ENCODE data around the gene SLC25A6. TPM values are rescaled to one million over a fixed set of nuclear protein-coding genes. Genes with fewer than 3 reads are reported as not detected.
A peak's percentile ranks its signal among the peaks of the same experiment; 100 is the strongest.

Gene SLC25A6
- total RNA-seq, 2 experiments from 2014 or later: 235 to 241 TPM

DNA sequence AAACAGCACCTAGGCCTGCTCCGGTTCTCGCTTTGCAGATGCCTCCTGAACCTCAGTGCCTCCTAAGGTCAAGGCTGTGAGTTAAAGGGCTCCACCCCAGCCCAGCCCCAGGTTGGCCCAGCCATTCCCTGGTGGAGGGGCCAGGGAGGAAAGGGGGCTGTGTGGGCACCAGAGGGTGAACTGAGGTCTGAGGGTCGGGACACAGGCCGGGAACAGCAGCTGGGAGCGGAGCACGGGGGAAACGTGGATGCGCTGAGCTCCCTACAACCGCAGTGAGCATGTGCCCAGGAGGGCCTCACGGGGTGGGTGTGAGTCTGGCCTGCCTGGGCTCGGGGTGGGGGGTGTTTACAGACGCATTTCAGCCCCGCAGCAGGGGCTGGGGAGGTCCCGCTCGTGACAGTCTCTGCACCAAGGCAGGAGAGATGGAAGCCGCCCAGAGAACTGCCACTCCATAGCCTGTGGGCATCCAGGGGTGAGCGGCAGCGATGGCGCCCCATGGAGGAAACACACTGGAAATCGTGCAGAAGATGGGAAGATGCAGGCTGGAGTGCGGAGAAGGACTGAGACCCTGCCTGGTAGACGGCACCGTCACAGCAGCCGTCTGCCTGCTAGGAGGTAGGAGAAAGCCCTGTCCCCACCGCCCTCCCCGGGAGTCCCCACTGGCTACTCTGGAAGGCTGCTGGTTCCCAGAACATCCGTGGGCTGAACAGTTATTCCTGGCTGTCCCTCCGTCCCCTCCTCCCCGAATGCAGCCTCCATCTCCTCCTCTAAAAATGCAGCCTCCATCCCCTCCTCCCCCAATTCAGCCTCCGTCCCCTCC lies 9.9 kb upstream of the SLC25A6 start:
- DNase-seq: peak; percentile 26

DNA sequence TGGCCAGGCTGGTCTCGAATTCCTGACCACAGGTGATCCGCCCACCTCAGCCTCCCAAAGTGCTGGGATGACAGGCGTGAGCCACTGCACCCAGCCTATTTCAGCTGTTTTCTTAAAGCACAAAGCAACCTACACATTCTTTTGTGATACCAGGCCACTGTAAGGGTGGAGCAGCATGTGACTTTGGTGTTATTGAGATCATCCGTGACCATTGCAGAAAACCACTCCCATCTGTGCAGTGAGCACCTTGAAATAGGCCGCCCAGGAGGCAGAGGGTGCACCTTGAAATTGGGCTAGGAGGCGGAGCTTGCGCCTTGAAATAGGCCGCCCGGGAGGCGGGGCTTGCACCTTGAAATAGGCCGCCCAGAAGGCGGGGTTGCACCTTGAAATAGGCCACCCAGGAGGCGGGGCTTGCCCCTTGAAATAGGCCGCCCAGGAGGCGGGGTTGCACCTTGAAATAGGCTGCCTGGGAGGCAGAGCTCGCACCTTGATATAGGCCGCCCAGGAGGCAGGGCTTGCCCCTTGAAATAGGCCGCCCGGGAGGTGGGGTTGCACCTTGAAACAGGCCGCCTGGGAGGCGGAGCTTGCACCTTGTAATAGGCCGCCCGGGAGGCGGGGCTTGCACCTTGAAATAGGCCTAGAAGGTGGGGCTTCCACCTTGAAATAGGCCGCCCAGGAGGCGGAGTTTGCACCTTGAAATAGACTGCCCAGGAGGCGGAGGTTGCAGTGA lies 9.0 kb upstream of the SLC25A6 start:
- POLR2A ChIA-PET: no interaction called here
- H3K27me3 Mint-ChIP-seq: no peaks in the 10 kb centered on the region

More for the DNA sequence above, 9.9 kb upstream of the SLC25A6 start:
- Mint-ChIP-seq H3K27ac (no peak overlapping the region), H3K4me1 (no peaks in the 10 kb centered on the region), H3K27me3 (no peaks in the 10 kb centered on the region), H3K4me3 (no peak overlapping the region), H3K9me3 (no peaks in the 10 kb centered on the region), H3K36me3 (peaks cover 4% of the 10 kb centered on the region)
- POLR2A ChIA-PET: no interaction called here
- ATAC-seq (ENCODE audit: low read depth): no peak

DNA sequence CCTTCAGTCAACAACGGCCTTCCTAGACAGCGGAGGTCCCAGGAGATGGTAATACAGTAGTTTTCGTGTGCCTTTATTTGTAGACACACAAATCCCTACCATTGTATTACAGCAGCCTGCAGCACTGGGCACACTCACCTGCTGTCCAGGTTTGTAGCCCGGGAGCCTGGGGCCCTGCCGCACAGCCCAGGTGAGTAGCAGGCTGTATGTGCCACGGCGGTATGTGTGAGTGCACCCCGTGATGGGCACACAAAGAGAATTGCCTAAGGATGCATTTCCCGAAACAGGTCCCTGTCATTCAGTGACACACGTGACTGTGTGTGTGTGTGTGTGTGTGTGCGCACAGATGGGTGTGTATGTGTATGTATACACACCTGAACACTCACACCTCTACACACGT lies 8.1 kb upstream of the SLC25A6 start:
- peaks cover 9% of the 10 kb centered on the region for H3K4me1 Mint-ChIP-seq
- H3K36me3 Mint-ChIP-seq: peaks cover 13% of the 10 kb centered on the region
- H3K4me3 Mint-ChIP-seq: no peak overlapping the region
- H3K27me3 Mint-ChIP-seq: no peaks in the 10 kb centered on the region
- peak; percentile 17 for DNase-seq
- no peak overlapping the region for H3K27ac Mint-ChIP-seq
- no peak for ATAC-seq (ENCODE audit: low read depth)
- POLR2A ChIA-PET: no interaction called here
- H3K9me3 Mint-ChIP-seq: no peaks in the 10 kb centered on the region

More for the DNA sequence above, 9.0 kb upstream of the SLC25A6 start:
- peak; percentile 21 for DNase-seq
- ATAC-seq (ENCODE audit: low read depth): no peak
- Mint-ChIP-seq H3K4me3 (no peak overlapping the region), H3K36me3 (peaks cover 6% of the 10 kb centered on the region), H3K9me3 (no peaks in the 10 kb centered on the region), H3K27ac (no peak overlapping the region), H3K4me1 (peaks cover 2% of the 10 kb centered on the region)

DNA sequence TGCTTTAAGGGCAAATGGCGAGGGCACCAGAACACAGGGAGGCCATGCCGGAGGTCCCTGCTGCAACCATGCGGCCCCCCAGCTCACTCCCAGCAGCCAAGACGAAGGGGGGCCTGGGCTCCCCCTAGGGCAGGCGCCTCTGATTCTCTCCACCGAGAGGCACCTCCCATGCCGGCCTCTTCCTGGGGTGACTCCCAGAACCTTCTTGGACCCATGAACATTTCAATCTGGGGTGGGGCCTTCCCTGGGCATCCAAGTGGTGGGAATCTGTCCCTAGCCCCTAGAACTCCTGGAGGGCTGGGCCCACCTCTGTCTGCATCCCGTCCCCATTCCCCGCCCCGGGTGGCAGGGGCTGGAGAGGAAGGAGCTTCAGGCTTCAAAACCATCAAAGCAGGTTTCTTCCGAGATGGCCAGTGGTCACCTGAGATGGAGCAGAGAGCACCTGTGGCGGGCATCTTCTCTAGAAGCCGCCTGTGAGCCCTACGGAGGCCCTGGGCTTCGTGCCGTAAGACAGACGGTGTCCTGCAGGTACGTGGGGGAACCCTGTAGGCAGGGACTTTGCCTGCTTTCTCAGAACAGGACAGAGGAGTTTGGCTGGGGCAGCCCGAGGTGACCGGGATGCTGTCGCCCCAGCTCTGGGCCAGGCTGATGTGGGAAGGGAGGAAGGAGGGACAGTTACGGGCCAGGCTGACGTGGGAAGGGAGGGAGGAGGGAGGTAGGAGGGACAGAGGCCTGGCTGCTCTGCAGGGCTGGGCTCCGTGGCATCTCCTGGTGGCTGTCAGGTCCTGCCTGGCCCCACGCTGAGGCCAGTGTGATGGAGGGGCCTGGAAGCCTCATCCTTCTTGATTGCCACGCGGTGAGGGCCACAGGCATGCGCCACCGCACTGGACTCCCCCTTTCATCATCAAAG lies 6.8 kb upstream of the SLC25A6 start:
- H3K9me3 Mint-ChIP-seq: no peaks in the 10 kb centered on the region
- H3K4me1 Mint-ChIP-seq: peaks cover 15% of the 10 kb centered on the region
- DNase-seq (peak; percentile 24), ATAC-seq (ENCODE audit: low read depth) (no peak)
- peak overlapping the region; percentile 56 for H3K27ac Mint-ChIP-seq
- POLR2A ChIA-PET: no interaction called here
- peaks cover 16% of the 10 kb centered on the region for H3K36me3 Mint-ChIP-seq
- no peaks in the 10 kb centered on the region for H3K27me3 Mint-ChIP-seq
- H3K4me3 Mint-ChIP-seq: no peak overlapping the region

GRCh38 chrX:1397441-1398270 lies 5.7 kb upstream of the SLC25A6 start:
- peaks cover 20% of the 10 kb centered on the region for H3K4me1 Mint-ChIP-seq
- H3K4me3 Mint-ChIP-seq: no peak overlapping the region
- no peaks in the 10 kb centered on the region for H3K9me3 Mint-ChIP-seq
- DNase-seq (peak; percentile 19), ATAC-seq (ENCODE audit: low read depth) (no peak)
- no peaks in the 10 kb centered on the region for H3K27me3 Mint-ChIP-seq
- H3K27ac Mint-ChIP-seq: no peak overlapping the region
- peaks cover 18% of the 10 kb centered on the region for H3K36me3 Mint-ChIP-seq
- POLR2A ChIA-PET: no interaction called here

DNA sequence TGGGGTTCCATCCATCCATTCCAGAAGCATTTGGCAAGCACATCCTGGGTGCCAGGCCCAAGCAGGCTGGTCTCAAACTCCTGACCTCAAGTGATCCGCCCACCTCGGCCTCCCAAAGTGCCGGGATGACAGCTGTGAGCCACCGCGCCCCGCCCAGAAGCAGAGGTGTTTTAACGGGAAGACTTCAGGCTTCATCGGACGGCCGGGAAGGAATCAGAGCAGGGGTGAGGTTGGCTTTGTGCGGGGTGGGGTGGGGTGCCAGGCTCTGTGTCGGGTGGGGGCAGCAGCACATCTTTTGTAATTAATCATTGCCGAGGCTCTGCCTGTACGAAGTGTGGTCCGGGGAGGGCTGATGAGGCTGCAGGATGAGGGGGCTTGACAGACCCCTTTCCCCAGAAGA lies 5.1 kb upstream of the SLC25A6 start:
- Mint-ChIP-seq H3K27me3 (no peaks in the 10 kb centered on the region), H3K9me3 (no peaks in the 10 kb centered on the region), H3K36me3 (peaks cover 18% of the 10 kb centered on the region), H3K4me3 (no peak overlapping the region), H3K4me1 (peaks cover 20% of the 10 kb centered on the region), H3K27ac (no peak overlapping the region)
- DNase-seq (peak; percentile 22), ATAC-seq (ENCODE audit: low read depth) (no peak)
- POLR2A ChIA-PET: no interaction called here

DNA sequence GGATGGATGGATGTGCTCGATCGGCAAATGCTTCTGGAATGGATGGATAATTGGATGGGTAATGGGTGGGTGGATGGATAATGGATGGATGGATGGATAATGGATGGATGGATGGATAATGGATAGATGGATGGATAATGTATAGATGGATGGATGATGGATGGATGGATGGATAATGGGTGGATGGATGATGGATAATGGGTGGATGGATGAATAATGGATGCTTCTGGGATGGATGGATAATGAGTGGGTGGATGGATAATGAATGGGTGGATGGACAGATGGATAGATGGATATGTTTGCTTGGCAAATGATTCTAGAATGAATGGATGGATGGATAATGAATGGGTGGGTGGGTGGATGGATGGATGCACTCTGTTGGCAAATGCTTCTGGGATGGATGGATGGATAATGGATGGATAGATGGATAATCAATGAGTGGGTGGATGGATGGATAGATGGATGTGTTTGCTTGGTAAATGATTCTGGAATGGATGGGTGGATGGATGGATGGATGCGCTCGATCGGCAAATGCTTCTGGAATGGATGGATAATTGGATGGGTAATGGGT lies 3.8 kb upstream of the SLC25A6 start:
- peaks cover 24% of the 10 kb centered on the region for H3K4me1 Mint-ChIP-seq
- H3K9me3 Mint-ChIP-seq: no peaks in the 10 kb centered on the region
- H3K36me3 Mint-ChIP-seq: peaks cover 14% of the 10 kb centered on the region
- no peak for DNase-seq
- ATAC-seq (ENCODE audit: low read depth): no peak
- H3K27ac Mint-ChIP-seq: peak overlapping the region; percentile 2
- POLR2A ChIA-PET: no interaction called here
- H3K27me3 Mint-ChIP-seq: no peaks in the 10 kb centered on the region
- H3K4me3 Mint-ChIP-seq: no peak overlapping the region

- Mint-ChIP-seq H3K4me3 (peak overlapping the region; percentile 94), H3K4me1 (peaks cover 24% of the 10 kb centered on the region), H3K9me3 (no peaks in the 10 kb centered on the region), H3K36me3 (peaks cover 14% of the 10 kb centered on the region), H3K27me3 (no peaks in the 10 kb centered on the region), H3K27ac (peak overlapping the region; percentile 92)
- ATAC-seq (ENCODE audit: low read depth) (no peak), DNase-seq (peak; percentile 28)
- POLR2A ChIA-PET: no interaction called here
These were observed 3.0 kb upstream of the SLC25A6 start for GRCh38 chrX:1394731-1395501.

- no peaks in the 10 kb centered on the region for H3K27me3 Mint-ChIP-seq
- no peaks in the 10 kb centered on the region for H3K9me3 Mint-ChIP-seq
- H3K4me3 Mint-ChIP-seq: peak overlapping the region; percentile 94
- POLR2A ChIA-PET: no interaction called here
- H3K27ac Mint-ChIP-seq: peak overlapping the region; percentile 92
- ATAC-seq (ENCODE audit: low read depth) (no peak), DNase-seq (peak; percentile 13)
- peaks cover 16% of the 10 kb centered on the region for H3K36me3 Mint-ChIP-seq
- H3K4me1 Mint-ChIP-seq: peaks cover 24% of the 10 kb centered on the region
These were observed 2.1 kb upstream of the SLC25A6 start for GRCh38 chrX:1393871-1394615.

- peaks cover 30% of the 10 kb centered on the region for H3K36me3 Mint-ChIP-seq
- no peaks in the 10 kb centered on the region for H3K27me3 Mint-ChIP-seq
- H3K27ac Mint-ChIP-seq: peak overlapping the region; percentile 95
- H3K4me1 Mint-ChIP-seq: peaks cover 32% of the 10 kb centered on the region
- no peaks in the 10 kb centered on the region for H3K9me3 Mint-ChIP-seq
- ATAC-seq (ENCODE audit: low read depth) (peak; percentile 27), DNase-seq (no peak)
- POLR2A ChIA-PET: no interaction called here
- H3K4me3 Mint-ChIP-seq: peak overlapping the region; percentile 94
These were observed 609 bp upstream of the SLC25A6 start for GRCh38 chrX:1392376-1393068.

DNA sequence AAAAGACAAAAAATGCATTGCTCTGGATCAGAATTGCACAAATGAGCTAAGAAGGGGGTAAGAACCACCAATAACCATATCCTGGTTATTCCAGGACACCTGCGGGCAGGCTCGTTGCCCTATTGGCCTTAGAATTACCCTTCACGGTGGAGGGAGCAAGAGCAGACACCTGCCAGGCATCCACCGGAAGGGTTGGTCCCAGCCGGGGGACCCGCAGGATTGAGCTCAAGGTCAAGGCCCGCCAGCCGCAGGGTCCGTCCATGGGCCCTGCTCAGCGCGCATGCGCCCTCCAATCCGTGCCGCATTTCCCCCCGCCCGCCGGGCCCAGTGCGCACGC lies 575 bp downstream of the SLC25A6 start:
- Mint-ChIP-seq H3K27ac (peak overlapping the region; percentile 95), H3K27me3 (no peaks in the 10 kb centered on the region), H3K4me3 (peak overlapping the region; percentile 94), H3K4me1 (peaks cover 32% of the 10 kb centered on the region), H3K9me3 (no peaks in the 10 kb centered on the region), H3K36me3 (peaks cover 33% of the 10 kb centered on the region)
- DNase-seq: peak; percentile 99
- ATAC-seq (ENCODE audit: low read depth): no peak
- POLR2A ChIA-PET: no interaction called here
